DMS153 treated with DMSO at 0.1 percent for 48 hours (cell line): ENCODE results near the gene ARHGAP21.

Experiments
- DNase-seq: peaks from one replicate; lab custom pipeline; 2025; ENCODE audit not compliant: unreplicated experiment; lab: John Stamatoyannopoulos, UW

The ARHGAP21 gene

DNA sequence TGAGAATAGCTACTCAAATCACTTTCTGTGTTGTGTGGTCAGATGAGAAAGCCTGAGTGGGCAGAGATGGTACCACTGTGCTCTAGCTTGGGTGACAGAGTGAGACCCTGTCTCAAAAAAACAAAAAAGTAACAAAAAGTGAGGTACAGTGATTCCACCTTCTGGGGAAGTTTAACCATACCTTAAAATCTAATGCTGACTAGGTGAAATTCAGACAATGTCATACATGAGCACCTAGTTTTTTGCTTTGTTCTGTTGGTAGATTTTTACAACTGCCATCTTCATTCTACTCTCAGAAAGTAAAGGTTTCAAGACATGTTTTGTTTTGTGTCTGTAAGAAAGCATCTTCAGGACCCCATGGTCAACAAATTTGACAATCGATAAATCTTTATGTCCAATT, 144.2 kb downstream of the ARHGAP21 start:
- DNase-seq: no peak

DNA sequence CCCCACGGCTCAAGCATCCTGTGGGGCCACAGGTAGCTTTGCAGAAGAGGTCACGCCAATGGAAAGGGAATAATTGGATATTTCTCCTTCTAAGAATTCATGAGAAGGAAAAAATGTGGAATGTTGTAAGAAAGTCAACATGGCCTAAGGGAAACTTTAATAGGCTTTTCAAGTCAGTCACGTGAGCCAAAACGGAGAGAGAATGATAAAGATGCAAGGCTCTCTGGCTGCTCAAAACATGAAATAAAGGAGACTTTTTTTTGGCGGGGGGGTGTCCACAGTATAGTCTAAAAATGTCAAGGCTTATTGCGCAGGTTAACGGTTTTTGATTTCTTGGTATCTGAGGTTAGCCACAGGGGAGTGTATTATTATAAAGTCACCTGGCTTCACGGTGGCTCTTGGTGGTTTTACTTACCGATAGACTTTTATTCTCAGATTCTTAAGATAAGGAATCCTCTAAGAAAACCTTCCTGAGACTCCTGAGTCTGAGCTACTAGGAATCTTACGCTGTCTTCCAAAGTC, 148.1 kb downstream of the ARHGAP21 start:
- no peak for DNase-seq

DNA sequence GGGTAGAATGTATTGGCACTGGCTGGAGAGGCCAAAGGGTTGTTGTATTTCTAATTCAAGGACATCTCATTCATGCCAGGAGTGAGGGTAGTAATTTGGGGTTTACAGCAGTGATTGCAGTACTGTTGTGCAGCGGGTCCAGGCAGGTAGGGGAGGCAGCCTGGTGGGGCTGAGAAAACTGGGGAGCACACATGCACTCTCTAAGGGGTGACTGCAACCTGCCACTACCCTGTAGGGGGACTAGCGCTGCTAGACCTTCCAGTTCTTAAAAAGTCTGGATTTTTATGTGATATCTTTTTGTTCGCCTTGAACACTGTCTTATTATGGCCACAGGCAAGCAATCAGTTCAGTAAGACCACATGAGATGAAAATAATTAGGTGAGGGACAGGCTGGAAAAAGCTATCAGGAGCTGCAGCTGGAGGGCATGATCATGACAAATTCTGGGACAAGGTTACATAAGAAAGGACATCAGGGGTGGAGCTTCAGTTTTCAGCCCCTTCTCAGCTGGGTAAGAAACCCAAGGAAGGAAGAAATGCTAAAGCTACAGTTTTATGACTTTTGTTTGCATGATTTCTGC, 149.0 kb downstream of the ARHGAP21 start:
- DNase-seq: no peak

GRCh38 chr10:24574161-24574560, 149.5 kb downstream of the ARHGAP21 start:
- no peak for DNase-seq

DNA sequence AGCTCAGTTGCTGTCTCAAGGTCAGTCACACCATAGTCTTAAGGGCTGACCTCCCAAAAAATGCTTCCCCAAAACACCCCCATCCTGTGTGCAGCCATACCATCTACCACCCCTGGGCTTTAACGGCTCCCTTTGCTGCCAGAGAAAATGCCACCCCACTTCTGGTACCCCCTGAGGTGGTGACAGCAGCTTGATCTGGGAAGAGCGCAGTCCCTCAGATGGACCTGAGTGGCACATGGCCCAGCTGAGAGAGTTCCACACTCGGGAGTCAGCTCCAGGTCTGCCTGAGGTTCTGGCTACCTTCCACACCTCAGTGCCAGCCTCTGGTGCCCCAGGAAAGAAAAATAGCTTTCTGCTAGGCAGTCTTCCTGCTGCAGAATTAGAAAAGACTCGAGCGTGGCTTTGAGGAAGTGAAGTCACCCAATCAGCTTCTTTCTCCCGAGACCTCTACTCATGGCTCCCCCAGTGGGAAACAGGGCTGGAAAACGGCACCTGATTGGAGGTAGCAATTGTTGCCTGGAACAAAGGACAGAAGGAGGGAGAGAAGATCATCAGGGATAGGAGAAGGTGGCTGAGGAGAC, 151.7 kb downstream of the ARHGAP21 start:
- no peak for DNase-seq

- no peak for DNase-seq
Observed at GRCh38 chr10:24570658-24571426, 152.8 kb downstream of the ARHGAP21 start.

DNA sequence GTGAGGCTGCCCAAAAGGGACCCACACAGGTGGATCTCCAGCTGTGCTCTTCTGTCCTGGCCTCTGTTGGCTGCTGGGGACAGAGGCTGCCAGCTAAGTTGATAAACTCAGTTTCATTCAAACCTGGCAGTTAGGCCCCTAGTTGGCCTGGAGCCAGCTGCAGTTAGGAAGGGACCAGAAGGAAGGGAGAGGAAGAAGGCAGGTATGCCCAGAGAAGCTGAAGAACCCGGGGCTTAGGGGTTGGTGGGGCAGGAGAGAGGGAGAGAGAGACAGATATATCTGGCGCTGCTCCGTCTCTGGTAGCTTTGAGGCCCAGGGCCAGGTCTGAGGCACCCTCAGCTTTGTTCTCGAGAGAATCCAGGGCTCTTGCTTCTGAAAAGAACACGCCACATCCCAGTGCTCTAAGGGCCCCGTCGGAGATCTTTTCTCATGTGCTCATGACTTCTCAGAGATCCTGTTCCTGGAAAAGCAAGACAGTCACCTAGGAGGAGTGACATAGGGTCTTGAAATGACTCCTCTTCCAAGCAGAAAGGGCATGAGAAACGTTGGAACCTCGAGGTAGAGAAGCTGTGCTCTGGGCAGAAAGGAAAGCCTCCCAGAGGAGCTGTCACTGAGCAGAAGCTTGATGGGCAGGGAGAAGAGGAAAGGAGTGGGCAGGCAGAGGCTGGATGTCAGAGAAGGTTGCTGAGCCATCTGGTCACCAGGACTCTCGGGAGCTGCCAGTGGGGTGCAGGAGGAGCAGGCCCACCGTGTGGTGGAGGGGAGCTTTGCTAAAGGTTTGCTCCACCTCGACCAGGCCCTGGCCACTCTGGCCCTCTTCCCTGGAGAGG, 153.6 kb downstream of the ARHGAP21 start:
- no peak for DNase-seq

DNA sequence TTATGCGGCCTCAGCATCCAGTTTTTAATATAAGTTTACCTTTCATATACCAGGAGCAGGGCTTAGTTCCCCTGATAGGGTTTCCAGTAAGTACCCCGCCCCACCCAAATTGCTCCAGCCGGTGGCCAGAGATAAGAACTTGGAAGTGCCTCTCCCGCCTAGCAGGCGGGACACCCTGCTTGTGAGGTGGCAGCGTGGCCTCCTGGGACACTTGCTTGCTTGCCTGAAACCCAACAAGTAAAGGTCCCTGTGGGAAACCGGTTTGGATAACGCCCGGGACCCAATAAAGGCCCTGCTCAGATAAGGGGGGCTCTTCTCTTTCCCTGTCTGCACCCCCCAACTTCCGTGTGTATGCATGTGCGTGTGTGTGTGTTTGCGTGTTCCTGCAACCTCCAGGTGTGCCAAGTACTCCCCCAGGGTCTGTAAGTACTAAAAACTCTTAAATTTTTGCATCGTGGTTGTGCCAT, 154.3 kb downstream of the ARHGAP21 start:
- no peak for DNase-seq

DNA sequence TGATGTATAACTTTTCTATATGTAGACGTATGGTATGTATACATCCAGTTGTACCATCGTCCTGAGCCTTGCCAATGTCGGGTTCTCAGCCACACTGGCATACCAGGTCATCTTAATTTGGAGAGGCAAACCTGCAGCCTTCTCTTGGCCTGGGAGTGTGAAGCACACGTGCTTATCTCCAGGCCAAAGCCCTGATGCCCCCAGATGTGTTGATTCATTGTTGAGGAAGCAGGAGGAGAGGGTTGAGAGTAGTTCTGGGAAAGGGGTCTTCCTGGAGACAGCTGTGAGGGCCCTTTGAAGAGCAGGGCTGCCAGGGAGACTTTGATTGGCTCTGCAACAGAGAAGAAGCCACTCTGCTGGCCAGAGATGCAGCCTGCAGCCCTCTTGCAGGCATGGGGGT, 155.6 kb downstream of the ARHGAP21 start:
- DNase-seq: no peak

- DNase-seq: no peak
Observed at GRCh38 chr10:24561453-24561852, 162.2 kb downstream of the ARHGAP21 start.

GRCh38 chr10:24556750-24557742, 166.6 kb downstream of the ARHGAP21 start:
- DNase-seq: no peak

DNA sequence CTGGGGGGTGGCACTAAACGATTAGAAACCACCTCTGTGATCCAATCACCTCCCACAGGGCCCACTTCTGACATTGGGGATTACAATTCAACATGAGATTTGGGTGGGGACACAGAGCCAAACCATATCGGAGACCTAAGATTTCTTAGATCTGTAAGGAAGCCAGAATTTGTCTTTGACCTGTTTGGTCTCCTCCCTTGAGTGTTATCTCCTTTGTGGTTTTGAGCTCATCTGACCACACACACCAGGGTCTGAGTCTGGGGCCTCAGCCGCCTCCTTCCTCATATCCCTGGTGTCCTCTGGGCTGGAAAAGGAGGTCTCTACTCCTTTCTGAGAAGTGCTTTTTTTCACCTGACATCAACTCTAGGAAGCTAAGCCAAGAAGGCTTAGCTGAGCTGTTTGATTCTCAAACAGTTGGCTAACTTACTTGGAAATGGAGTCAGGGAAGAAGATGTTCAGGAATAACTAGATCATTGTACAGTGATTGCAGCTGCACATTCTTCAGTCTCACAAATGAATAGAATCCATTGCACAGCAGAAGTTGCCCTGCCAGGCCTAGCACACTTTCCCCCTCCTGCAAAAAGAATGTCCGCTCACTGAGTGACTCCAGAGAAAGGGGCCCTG, 167.4 kb downstream of the ARHGAP21 start:
- no peak for DNase-seq

DNA sequence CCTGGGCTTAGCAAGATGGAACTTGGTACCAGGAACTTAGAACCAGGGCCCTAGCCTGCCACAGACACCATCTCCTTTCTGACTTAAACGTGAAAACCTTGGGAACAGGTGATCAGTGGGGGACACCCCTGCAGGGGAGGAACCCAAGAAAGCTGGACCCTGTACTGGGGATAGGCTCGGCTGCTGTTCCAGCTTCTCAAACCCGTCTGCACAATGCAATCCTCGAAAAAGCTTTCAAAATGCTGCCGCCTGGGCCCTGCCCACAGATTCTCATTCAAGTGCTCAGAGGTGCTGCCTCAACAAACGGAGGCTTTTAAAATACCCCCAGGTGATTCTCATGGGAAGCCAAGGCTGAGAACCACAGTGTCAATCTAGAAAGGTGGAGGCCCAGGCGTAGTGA, 169.7 kb downstream of the ARHGAP21 start:
- DNase-seq: no peak

- DNase-seq: no peak
Observed at GRCh38 chr10:24553051-24553612, 170.6 kb downstream of the ARHGAP21 start.

DNA sequence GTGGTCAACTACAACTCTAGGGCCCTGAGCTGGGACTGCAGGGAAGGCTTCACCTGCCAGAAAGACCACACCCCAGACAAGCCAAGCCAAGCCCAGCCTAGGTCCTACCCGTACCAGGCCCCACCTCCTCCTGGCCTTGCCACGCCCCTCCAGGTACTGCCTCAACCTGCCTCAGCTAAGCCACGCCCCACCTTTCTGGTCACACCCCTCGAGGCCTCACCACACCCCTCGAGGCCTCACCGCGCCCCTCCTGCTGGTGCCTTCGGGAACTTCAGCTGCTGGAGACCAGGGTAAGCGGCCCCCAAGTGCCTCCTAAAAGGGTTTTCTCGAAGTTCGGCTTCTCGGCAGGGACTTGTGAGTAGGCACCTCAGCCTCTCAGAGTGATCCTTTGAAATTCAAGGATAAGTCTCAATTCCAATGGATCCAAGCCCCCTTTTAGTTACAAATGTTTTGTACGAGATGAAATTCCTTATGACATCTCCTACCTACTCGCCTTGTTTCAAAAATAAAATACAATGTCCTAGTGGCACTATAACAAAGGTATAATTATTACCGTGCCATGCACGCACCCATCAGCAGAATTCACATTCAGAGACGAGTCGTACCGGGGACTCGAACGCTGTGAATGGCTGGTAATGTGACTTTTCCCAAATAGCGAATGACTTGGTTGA, 171.2 kb downstream of the ARHGAP21 start:
- no peak for DNase-seq

DNA sequence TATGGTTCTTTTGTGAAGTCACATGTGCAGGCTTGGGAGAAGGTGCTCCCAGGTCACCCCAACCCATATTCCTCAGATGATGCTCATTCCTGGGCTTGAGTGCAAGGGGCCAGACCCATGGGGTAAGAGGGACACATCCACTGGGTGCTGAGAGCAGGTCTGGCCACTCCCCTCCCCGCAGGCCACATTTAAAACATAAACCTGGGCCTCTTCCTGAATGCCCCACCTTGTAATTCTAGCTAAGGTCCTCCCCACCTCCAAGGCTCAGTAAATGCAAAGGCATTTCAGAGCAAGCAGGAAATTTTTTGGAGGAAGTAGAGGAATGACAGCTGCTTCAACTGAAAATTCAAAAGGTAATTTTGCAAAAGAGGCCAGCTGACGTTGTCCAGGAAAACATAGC, 172.5 kb downstream of the ARHGAP21 start:
- no peak for DNase-seq

DNA sequence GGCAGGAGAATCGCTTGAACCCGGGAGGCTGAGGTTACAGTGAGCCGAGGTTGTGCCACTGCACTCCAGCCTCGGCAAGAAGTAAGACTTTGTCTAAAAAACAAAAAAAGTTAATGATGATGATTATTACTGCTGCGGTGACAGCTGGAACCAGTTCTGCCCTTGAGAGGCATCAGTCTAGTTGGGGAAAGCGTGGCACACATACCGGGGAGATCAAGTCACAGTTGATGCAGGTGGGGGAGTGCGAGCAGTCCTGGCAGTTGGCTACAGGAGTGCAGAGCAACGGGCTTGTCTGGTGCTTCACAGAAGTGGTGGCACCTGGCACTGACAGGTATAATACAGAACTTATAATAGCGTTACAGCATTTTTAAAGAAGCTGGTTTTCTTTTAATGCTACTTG, 173.0 kb downstream of the ARHGAP21 start:
- no peak for DNase-seq

GRCh38 chr10:24545585-24545984, 178.1 kb downstream of the ARHGAP21 start:
- DNase-seq: no peak

DNA sequence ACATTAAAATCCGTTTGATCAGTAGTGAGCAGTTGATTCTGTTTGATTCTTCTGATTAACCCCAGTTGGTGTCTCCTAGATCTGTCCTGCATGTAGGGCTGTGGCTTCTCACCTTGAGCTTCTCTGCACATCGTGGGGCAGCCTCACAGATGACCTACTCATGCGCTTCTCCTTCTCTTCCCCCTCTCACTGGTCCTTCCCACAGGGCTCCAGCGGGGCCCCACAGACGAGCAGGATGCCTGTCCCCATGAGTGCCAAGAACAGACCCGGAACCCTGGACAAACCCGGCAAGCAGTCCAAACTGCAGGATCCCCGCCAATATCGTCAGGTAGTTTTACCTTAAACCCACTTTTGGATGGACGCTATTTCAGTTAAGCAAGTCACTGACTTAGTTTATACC, 178.9 kb downstream of the ARHGAP21 start:
- DNase-seq: no peak
